ENCODE measurements around the gene FBXW2. TPM values are rescaled to one million over a fixed set of nuclear protein-coding genes. Genes with fewer than 3 reads are reported as not detected.

FBXW2 gene
- total and polyA plus RNA-seq, 10 of the 15 experiments (the other 5 are each of a cell fraction or from before 2014, with no cell fraction given) = 2.9 to 56.9 (median 39.1) TPM

DNA sequence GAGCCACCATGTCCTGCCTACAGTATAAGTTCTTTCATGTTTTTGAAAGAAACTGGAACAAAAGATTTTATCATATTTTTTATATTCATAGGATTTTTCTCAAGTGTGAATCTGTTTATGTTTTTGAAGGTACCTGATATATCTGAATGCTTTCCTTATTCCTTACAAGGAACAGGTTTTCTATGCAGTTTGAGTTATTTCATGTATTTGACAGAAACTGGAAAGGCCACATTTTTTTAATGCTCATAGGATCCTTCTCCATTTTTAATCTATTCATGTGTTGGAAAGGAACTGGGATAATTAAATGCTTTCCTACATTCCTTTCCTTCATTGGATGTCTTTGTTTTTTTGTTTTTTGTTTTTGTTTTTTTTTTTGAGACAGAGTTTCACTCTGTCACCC, 15.7 kb upstream of the FBXW2 start:
- no peak for FAIRE-seq
- no peaks in the 10 kb centered on the region for H3K27me3 ChIP-seq (replicated peaks in 1 of 2; ENCODE audit: control insufficient read depth in 2 of 2, insufficient read depth in 2 of 2, low read length in 1 of 2)
- in situ Hi-C loops (cut with MboI) = no loop called here

DNA sequence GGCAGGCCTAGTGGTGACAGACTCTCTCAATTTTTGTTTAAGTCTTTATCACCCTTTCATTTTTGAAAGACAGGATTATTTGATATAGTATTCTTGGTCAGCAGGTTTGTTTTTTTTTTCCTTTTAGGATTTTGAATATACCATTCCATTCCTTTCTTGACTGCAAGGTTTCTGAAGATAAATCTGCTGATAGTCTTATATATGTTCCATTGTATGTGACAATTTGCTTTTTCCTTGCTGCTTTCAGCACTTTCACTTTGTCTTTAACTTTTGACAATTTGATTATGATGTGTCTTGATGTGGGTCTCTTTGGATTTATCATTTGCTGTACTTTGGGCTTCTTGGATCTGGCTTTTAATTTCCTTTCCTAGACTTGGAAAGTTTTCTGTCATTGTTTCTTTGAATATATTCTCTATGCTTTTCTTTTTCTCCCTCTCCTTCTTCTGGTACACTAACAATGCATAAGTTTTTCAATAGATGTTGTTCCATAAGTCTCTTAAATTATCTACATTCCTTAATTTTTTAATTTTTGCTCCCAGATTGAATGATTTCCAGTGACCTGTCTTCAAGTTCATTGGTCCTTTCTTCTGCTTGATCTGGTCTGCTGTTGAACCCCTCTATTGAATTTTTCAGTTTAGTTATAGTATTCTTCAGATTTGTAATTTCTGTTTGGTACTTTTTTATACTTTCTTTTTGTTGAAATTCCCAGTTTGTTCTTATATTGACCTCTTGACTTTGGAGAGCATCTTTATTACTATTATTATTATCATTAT, 14.6 kb upstream of the FBXW2 start:
- CTCF ChIA-PET = no interaction called here
- H3K27me3 ChIP-seq (replicated peaks in 1 of 2; ENCODE audit: control insufficient read depth in 2 of 2, insufficient read depth in 2 of 2, low read length in 1 of 2) = no peaks in the 10 kb centered on the region
- peak; percentile 27 for FAIRE-seq
- no peak for ATAC-seq
- H4K20me1 ChIP-seq (ENCODE audit: control insufficient read depth, insufficient read depth) = no peaks in the 10 kb centered on the region
- no peaks in the 10 kb centered on the region for H3K36me3 ChIP-seq (ENCODE audit: control insufficient read depth in 2 of 2, insufficient read depth in 2 of 2, low read length in 1 of 2)
- no peak for DNase-seq (ENCODE audit: low read depth, low spot score)
- no TSS peak for BruUV-seq (replicated peaks)
- H3K4me3 ChIP-seq = no peak overlapping the region
- POLR2A ChIA-PET = no interaction called here
- H3K9me3 ChIP-seq (replicated peaks; ENCODE audit: control insufficient read depth, insufficient read depth, low read length) = peaks cover 4% of the 10 kb centered on the region; the same call in 2 of the 3 replicates
- H3K9ac ChIP-seq (ENCODE audit: control insufficient read depth, insufficient read depth, low read length) = no peak overlapping the region
- no peak overlapping the region for H2AFZ ChIP-seq (ENCODE audit: control insufficient read depth, low read depth, low read length)
- SMC1A ChIA-PET (ENCODE audit: uncharacterized antibody, unreplicated experiment) = no interaction called here
- H3K4me1 ChIP-seq (ENCODE audit: control insufficient read depth, insufficient read depth, low read length) = no peaks in the 10 kb centered on the region
- peak; percentile 96 for TF ChIP-seq CBX5 (IDR thresholded peaks at IDR 0.05; ENCODE audit: low read depth)
- TF ChIP-seq ZBTB11 (CRISPR knock-in tag; IDR thresholded peaks at IDR 0.05) = no peak
- no peak overlapping the region for H3K4me2 ChIP-seq (ENCODE audit: control insufficient read depth, insufficient read depth)
- intact Hi-C loops (cut with micrococcal nuclease; ENCODE audit: unreplicated experiment) (no loop called here), in situ Hi-C loops (cut with MboI) (no loop called here)
- H3K79me2 ChIP-seq (ENCODE audit: control insufficient read depth, insufficient read depth, low read length) = no peaks in the 10 kb centered on the region
- H3K27ac ChIP-seq (ENCODE audit: control insufficient read depth, insufficient read depth) = no peak overlapping the region
- RAD21 ChIA-PET (ENCODE audit: unreplicated experiment) = no interaction called here

More for the DNA sequence above, 15.7 kb upstream of the FBXW2 start:
- Histone ChIP-seq H3K36me3 (ENCODE audit: control insufficient read depth in 2 of 2, insufficient read depth in 2 of 2, low read length in 1 of 2) (no peaks in the 10 kb centered on the region), H3K4me2 (ENCODE audit: control insufficient read depth, insufficient read depth) (no peak overlapping the region), H4K20me1 (ENCODE audit: control insufficient read depth, insufficient read depth) (no peaks in the 10 kb centered on the region), H2AFZ (ENCODE audit: control insufficient read depth, low read depth, low read length) (no peak overlapping the region), H3K79me2 (ENCODE audit: control insufficient read depth, insufficient read depth, low read length) (no peaks in the 10 kb centered on the region), H3K27ac (ENCODE audit: control insufficient read depth, insufficient read depth) (no peak overlapping the region), H3K4me3 (no peak overlapping the region), H3K9ac (ENCODE audit: control insufficient read depth, insufficient read depth, low read length) (no peak overlapping the region), H3K4me1 (ENCODE audit: control insufficient read depth, insufficient read depth, low read length) (no peaks in the 10 kb centered on the region; the same call in 1 of the 2 replicates), H3K9me3 (replicated peaks; ENCODE audit: control insufficient read depth, insufficient read depth, low read length) (peaks cover 4% of the 10 kb centered on the region; the same call in 2 of the 3 replicates)
- intact Hi-C loops (cut with micrococcal nuclease; ENCODE audit: unreplicated experiment) = no loop called here
- ATAC-seq (no peak), DNase-seq (ENCODE audit: low read depth, low spot score) (no peak)
- POLR2A ChIA-PET = no interaction called here
- CTCF ChIA-PET = no interaction called here
- SMC1A ChIA-PET (ENCODE audit: uncharacterized antibody, unreplicated experiment) = no interaction called here
- RAD21 ChIA-PET (ENCODE audit: unreplicated experiment) = no interaction called here
- TF ChIP-seq, protein P1, sequence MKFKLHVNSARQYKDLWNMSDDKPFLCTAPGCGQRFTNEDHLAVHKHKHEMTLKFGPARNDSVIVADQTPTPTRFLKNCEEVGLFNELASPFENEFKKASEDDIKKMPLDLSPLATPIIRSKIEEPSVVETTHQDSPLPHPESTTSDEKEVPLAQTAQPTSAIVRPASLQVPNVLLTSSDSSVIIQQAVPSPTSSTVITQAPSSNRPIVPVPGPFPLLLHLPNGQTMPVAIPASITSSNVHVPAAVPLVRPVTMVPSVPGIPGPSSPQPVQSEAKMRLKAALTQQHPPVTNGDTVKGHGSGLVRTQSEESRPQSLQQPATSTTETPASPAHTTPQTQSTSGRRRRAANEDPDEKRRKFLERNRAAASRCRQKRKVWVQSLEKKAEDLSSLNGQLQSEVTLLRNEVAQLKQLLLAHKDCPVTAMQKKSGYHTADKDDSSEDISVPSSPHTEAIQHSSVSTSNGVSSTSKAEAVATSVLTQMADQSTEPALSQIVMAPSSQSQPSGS (IDR thresholded peaks at IDR 0.05; ENCODE audit: low read length) = no peak
- no peak for TF ChIP-seq NR2C1 (IDR thresholded peaks at IDR 0.05)
- no peak for TF ChIP-seq PAX8 (IDR thresholded peaks at IDR 0.05)
- TF ChIP-seq TBL1XR1 (IDR thresholded peaks at IDR 0.05; ENCODE audit: low read depth, low read length) = no peak
- TF ChIP-seq SMC3 (IDR thresholded peaks at IDR 0.05; ENCODE audit: borderline replicate concordance, low read length) = no peak
- TF ChIP-seq JUNB (IDR thresholded peaks at IDR 0.05) = no peak
- no TSS peak for BruUV-seq (replicated peaks)

Data from GM12878 (cell line).